Epithelial cell of proximal tubule (primary cell): ENCODE measurements around the gene ITPR1. TPM values are rescaled to one million over a fixed set of nuclear protein-coding genes. Genes with fewer than 3 reads are reported as not detected.
A peak's percentile ranks its signal among the peaks of the same experiment; 100 is the strongest.

Experiments
- DNase-seq: peaks from one replicate; pipeline ENCODE4 v3.0.0-alpha.2; 2011; ENCODE audit warnings: low read depth
- H3K4me3 ChIP-seq: 2 replicates; pipeline ENCODE4 v1.5.1; 2011; ENCODE audit warnings: low read depth, mild to moderate bottlenecking, low read length
- CTCF ChIP-seq: conservative IDR thresholded peaks from 2 replicates; pipeline ENCODE4 v1.5.1; 2012; ENCODE audit warnings: low read depth, mild to moderate bottlenecking, low read length
- total RNA-seq: library from RNA; depleted of rRNA; stranded (reverse); fragments of >200 nt; gene quantifications from 2 replicates; pipeline ENCODE4 v1.2.3, GENCODE V29; 2015

The ITPR1 gene
- total RNA-seq, 1 donor from 2014 or later, result 4.6 TPM

- no peak for TF ChIP-seq CTCF
- H3K4me3 ChIP-seq, result no peak overlapping the region
- no peak for DNase-seq
Observed at GRCh38 chr3:4828279-4829030, 335.3 kb downstream of the ITPR1 start.

GRCh38 chr3:4829031-4829394 is 335.9 kb downstream of the ITPR1 start:
- no peak for DNase-seq
- no peak for TF ChIP-seq CTCF
- no peak overlapping the region for H3K4me3 ChIP-seq

GRCh38 chr3:4830586-4830914 is 337.4 kb downstream of the ITPR1 start:
- no peak for TF ChIP-seq CTCF

GRCh38 chr3:4831580-4831950 is 338.4 kb downstream of the ITPR1 start:
- TF ChIP-seq CTCF, result no peak
- no peak overlapping the region for H3K4me3 ChIP-seq
- no peak for DNase-seq

More at GRCh38 chr3:4830586-4830914, 337.4 kb downstream of the ITPR1 start:
- no peak for DNase-seq
- peak overlapping the region; percentile 24 for H3K4me3 ChIP-seq

- no peak overlapping the region for H3K4me3 ChIP-seq
- DNase-seq, result no peak
- TF ChIP-seq CTCF, result no peak
Observed at GRCh38 chr3:4833471-4833870, 340.3 kb downstream of the ITPR1 start.

- no peak overlapping the region for H3K4me3 ChIP-seq
- DNase-seq, result no peak
Observed at GRCh38 chr3:4834403-4834866, 341.3 kb downstream of the ITPR1 start.

More at GRCh38 chr3:4834403-4834866, 341.3 kb downstream of the ITPR1 start:
- TF ChIP-seq CTCF, result no peak
